ENCODE measurements around the gene SLC38A10.

DNA sequence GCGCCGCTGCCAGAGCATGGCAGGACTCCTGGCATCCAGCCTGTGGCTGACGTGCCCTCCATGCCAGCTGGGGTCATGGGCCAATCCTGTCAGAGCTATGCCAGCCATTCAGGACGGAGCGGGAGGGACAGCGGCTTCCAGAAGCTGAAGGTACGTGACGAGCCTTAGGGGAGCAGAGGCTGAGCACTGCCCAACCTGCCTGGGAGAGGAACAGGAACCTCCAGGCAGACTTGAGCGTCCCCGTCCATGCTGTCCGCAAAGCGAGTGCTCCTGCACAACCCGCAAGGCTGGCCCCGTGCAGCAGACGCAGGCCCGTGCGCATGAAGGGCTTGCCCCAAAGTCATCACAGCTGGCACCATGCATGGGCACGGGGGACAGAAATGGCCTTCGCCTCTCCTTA lies 34.5 kb downstream of the SLC38A10 start:
- TF ChIP-seq, protein P1, sequence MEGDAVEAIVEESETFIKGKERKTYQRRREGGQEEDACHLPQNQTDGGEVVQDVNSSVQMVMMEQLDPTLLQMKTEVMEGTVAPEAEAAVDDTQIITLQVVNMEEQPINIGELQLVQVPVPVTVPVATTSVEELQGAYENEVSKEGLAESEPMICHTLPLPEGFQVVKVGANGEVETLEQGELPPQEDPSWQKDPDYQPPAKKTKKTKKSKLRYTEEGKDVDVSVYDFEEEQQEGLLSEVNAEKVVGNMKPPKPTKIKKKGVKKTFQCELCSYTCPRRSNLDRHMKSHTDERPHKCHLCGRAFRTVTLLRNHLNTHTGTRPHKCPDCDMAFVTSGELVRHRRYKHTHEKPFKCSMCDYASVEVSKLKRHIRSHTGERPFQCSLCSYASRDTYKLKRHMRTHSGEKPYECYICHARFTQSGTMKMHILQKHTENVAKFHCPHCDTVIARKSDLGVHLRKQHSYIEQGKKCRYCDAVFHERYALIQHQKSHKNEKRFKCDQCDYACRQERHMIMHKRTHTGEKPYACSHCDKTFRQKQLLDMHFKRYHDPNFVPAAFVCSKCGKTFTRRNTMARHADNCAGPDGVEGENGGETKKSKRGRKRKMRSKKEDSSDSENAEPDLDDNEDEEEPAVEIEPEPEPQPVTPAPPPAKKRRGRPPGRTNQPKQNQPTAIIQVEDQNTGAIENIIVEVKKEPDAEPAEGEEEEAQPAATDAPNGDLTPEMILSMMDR (IDR thresholded peaks at IDR 0.05 in 4 of 5, conservative IDR thresholded peaks at IDR 0.05 in 1 of 5) = no peak
- TF ChIP-seq POLR2A (IDR thresholded peaks at IDR 0.05) = no peak
